Stimulated activated CD4-positive, alpha-beta T cell treated with anti-CD3 and anti-CD28 coated beads, Interleukin-2, amount 100 ng/mL, for 24 hours (primary cell): Measurements from ENCODE around the gene S1PR3.
A peak's percentile ranks its signal among the peaks of the same experiment; 100 is the strongest.

Source experiments
- DNase-seq, 2 donors: peaks; one replicate each; pipeline ENCODE4 v3.0.0-alpha.2; 2020

Gene S1PR3

GRCh38 chr9:88993327-88993726, 2.1 kb downstream of the S1PR3 start:
- no peak for DNase-seq

- no peak for DNase-seq
Observed at GRCh38 chr9:88993871-88994460, 2.7 kb downstream of the S1PR3 start.

- DNase-seq, result no peak
Observed at GRCh38 chr9:88994469-88995199, 3.4 kb downstream of the S1PR3 start.

- DNase-seq, result no peak
Observed at GRCh38 chr9:88995200-88995577, 3.9 kb downstream of the S1PR3 start.

- DNase-seq, result no peak
Observed at GRCh38 chr9:88995627-88996026, 4.4 kb downstream of the S1PR3 start.

GRCh38 chr9:88996046-88996920, 5.0 kb downstream of the S1PR3 start:
- DNase-seq, result no peak

GRCh38 chr9:88996921-88997235, 5.6 kb downstream of the S1PR3 start:
- no peak for DNase-seq

GRCh38 chr9:88997646-88998045, 6.4 kb downstream of the S1PR3 start:
- DNase-seq, result no peak

GRCh38 chr9:88998503-88998902, 7.2 kb downstream of the S1PR3 start:
- no peak for DNase-seq

- no peak for DNase-seq
Observed at GRCh38 chr9:88998911-88999310, 7.6 kb downstream of the S1PR3 start.

- no peak for DNase-seq
Observed at GRCh38 chr9:89000371-89000781, 9.1 kb downstream of the S1PR3 start.

- peak; percentile 85 to 87 for DNase-seq
Observed at GRCh38 chr9:89000973-89001916, 10.0 kb downstream of the S1PR3 start.

GRCh38 chr9:89001917-89002540, 10.8 kb downstream of the S1PR3 start:
- DNase-seq, result no peak

GRCh38 chr9:89002987-89003386, 11.7 kb downstream of the S1PR3 start:
- DNase-seq, result no peak

GRCh38 chr9:89005323-89005722, 14.1 kb downstream of the S1PR3 start:
- no peak for DNase-seq

- DNase-seq, result no peak
Observed at GRCh38 chr9:89006267-89006666, 15.0 kb downstream of the S1PR3 start.

- DNase-seq, result no peak
Observed at GRCh38 chr9:89006996-89007967, 16.0 kb downstream of the S1PR3 start.

- DNase-seq, result no peak
Observed at GRCh38 chr9:89008055-89008743, 16.9 kb downstream of the S1PR3 start.

- no peak for DNase-seq
Observed at GRCh38 chr9:89008744-89009545, 17.7 kb downstream of the S1PR3 start.

GRCh38 chr9:89009546-89009840, 18.2 kb downstream of the S1PR3 start:
- DNase-seq, result no peak
